TTC549 (cell line): Measurements from ENCODE around the gene IRF9.

Experiments
- FAIRE-seq: peaks from 2 replicates; lab custom pipeline; 2012; peaks lifted over from hg19 to GRCh38; lab: Jason Lieb, UNC

IRF9 gene

DNA sequence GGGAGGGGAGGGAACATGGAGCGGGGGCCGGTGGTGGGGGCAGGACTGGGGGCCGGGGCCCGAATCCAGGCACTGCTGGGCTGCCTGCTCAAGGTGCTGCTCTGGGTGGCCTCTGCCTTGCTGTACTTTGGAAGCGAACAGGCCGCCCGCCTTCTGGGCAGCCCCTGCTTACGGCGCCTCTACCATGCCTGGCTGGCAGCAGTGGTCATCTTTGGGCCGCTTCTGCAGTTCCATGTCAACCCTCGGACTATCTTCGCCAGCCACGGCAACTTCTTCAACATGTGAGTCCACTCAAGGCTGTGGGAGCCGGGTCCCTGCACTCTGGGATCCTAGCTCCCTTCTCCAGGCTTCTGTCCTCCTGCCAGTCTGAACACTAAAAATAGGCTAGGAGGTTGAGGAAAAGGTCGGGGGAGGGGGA is 29.5 kb upstream of the IRF9 start:
- FAIRE-seq = no peak

- no peak for FAIRE-seq
Measured at GRCh38 chr14:24132061-24132685, 28.9 kb upstream of the IRF9 start.

- FAIRE-seq = no peak
Measured at GRCh38 chr14:24132976-24133375, 28.1 kb upstream of the IRF9 start.

DNA sequence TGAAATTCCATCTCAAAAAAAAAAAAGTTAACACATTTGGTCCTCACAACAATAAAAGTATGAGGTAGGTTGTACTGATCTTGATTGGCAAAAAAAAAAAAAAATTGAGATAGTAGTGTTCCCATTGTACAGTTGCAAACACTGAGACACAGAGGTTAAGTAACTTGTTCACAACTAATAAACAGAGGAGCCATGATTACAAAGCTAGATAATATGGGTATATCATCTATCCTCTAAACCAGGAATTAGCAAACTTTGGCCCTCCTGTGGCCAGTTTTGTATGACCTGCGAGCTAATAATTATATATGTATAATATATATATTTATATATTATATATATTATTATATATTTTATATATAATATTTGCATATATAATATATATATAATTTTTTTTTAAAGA is 27.3 kb upstream of the IRF9 start:
- FAIRE-seq = no peak

DNA sequence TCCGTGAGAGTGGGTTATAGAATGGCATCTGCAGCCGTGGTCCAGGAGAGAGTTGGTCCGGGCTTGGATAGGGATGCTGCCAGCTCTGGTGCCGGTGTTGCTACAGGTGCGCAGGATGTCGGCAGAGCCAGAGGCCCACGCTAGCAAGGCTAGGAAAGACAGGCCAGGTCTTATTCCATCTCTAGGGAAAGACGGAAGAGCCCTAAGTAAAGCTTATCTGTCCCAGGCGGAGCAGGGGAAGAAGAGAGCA is 25.6 kb upstream of the IRF9 start:
- no peak for FAIRE-seq

DNA sequence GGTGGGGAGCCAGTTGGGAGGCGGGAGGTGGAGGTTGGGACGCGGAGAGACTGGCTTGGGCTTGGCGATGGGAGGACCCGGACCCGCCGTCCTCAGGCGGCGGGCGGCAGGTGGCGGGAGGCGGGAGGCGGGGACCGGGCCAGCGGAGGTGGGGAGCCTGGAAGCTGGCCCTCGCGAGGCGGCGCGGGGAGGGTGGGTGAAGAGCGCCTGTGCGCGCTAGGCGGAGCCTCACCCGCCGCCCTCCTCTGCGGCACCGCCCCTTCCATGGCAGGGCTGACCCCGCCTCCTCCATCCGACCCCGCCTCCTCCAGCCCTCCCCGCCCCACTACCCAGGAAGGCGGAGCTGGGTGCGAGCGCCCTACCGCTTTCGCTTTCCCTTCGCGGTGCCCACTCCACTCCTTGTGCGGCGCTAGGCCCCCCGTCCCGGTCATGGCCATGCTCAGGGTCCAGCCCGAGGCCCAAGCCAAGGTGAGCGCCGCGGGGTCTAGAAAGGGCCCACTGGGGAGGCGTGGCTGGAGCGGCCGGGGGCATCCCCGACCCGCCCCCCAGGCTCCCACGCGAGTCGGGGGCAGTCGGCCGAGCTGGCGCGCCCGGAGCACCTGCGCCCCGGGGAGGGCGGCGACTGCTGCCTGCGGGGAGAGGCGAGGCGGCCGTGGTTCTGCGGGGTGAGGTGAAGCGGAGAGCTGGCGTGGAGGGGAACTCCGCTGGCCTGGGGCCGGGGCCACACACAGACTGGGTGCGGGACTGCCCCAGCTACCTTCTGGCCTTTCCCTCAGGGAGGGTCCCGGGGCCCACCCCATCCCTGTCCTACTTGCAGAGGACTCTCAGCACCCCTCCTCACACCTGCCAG is 25.0 kb upstream of the IRF9 start, which contains the start of gene PSME1:
PSME1 (plus strand) TSS at position 361 of the 850 bp plus-strand sequence; CDS start at position 430, 69 bp downstream.
- no peak for FAIRE-seq

DNA sequence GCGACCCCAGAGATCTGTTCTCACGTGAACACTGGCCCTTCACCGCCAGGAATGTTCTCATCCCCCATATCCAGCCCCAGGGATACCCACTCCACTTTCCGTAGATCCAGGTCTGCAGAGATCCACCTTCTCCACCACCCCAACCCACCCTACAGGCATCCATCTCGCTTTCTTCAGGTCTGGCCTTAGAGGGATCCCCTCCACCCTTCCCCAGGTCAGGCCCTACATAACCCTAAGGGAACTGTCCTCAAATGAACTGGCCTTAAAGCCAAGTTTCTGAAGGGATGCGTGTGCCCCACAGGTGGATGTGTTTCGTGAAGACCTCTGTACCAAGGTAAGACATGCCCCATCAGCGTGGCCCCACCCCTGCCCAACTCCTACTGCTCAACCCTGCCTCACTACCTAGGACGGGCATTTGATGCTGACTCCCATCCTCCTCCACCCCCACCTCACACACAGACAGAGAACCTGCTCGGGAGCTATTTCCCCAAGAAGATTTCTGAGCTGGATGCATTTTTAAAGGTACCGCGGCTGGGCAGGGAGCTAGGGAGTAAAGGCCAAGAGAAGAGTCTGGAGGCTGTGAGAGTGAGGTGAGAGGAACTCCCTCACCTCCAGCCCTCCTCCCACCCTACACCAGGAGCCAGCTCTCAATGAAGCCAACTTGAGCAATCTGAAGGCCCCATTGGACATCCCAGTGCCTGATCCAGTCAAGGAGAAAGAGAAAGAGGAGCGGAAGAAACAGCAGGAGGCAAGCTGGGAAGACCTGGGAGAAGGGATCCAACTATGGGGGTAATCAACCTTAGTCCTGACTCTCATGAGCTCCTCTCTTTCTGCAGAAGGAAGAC is 24.2 kb upstream of the IRF9 start:
- no peak for FAIRE-seq

DNA sequence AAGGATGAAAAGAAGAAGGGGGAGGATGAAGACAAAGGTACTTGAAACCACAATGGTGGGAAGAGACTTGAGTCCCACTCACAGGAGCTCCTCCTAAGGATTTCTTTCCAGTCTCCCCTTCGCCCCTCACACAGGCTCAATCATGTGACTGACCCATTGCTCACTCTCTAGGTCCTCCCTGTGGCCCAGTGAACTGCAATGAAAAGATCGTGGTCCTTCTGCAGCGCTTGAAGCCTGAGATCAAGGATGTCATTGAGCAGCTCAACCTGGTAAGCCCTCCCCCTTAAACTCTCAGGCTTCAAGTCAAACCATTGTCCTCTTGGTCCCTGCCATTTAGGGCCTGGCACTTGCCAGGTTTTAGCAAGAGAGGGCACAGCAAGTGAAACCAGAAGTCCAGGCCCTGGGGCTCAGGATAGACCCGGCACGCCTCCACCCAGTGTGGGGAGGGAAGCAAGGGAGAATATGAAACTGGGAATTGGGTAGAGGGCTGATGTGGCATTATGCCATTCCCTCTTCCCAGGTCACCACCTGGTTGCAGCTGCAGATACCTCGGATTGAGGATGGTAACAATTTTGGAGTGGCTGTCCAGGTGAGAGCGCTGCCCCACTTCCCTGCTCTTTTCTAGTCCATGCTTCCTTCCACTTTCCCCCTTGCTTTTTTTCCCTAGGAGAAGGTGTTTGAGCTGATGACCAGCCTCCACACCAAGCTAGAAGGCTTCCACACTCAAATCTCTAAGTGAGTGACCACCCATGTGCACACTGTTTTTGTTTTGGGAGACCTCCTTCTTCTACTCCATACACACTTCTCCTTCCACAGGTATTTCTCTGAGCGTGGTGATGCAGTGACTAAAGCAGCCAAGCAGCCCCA is 23.3 kb upstream of the IRF9 start:
- FAIRE-seq = no peak

DNA sequence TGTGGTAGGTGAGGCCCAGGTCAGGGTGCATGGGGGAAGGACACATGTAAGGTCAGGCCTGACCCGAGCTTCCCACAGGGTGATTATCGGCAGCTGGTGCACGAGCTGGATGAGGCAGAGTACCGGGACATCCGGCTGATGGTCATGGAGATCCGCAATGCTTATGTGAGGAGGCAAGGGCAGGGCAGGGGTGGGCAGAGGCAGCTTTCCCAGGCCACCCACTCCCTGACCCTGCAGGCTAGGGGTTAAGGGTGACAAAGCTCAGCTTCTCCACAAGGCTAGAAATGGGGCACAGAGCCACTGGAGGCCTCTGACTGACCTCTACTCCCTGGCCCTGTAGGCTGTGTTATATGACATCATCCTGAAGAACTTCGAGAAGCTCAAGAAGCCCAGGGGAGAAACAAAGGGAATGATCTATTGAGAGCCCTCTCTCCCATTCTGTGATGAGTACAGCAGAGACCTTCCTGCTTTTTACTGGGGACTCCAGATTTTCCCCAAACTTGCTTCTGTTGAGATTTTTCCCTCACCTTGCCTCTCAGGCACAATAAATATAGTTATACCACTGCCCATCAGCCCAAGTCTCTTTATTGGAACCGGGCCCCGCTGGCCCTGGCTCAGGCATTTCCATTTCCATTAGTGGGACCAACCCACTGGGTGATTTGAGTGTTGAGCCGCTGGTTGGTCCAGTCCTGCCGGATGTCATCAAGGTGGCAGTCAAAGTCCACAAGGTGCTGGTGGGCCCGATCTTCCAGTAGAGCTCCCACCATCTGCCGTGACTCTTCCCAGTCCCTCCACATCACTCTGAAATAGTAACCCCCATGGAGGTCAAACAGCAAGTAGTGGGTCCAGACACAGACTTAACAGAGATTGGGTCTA is 22.4 kb upstream of the IRF9 start:
- FAIRE-seq = no peak

DNA sequence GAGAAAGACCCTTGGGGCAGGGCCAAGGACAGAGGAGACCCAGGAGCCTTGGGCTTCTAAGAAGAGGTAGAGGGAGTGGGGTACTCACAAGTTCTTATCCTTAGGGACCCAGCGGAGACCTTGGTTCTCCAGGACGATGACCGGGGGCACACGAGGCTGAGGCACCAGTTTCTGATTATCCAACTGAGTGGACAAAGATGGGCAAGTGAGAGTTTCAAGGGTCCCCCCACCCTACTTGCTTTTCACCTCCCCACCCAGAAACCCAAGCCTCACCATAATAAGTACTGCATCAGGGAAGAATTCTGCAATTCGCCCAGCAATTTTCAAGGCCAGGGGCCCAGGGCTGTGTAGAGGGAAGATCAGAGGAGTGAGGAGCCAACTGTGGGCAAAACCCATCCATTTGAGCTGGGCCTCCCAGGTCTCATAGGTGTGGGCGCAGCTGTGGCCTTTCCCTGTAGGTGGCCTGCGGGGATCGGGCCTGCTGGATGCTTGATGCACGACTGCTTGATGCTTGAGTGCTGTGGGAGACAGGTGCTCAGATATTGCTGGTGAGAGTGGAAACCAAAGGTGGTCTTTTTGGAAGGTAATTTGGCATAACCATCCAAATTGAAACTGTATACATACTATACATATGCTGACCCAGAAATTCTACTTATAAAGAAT is 21.7 kb upstream of the IRF9 start:
- no peak for FAIRE-seq

- FAIRE-seq = peak; percentile 70
Measured at GRCh38 chr14:24141097-24141880, 19.8 kb upstream of the IRF9 start, which contains the start of gene EMC9. Gene EMC9 (minus strand): TSS chr14:24141591. CDS start chr14:24141304, 287 bp downstream.

DNA sequence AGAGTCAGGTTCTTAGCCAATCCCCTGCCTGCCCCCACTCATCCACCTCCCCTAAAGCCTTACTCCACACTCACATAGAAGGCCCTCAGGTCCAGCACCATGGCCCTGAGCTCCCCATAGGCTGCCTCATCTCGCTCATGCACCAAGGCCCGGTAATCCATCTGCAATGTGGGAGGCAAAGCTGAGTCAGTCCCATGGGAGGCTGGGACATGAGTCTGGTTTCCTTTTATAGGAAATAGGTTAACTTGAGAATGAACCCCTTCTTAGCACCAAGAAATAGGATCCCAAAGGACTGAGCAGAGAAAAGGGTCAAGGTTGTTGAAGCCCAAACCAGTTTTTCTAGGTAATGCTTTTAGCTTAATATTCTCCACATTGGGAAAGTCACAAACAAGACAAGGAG is 17.6 kb upstream of the IRF9 start:
- no peak for FAIRE-seq

DNA sequence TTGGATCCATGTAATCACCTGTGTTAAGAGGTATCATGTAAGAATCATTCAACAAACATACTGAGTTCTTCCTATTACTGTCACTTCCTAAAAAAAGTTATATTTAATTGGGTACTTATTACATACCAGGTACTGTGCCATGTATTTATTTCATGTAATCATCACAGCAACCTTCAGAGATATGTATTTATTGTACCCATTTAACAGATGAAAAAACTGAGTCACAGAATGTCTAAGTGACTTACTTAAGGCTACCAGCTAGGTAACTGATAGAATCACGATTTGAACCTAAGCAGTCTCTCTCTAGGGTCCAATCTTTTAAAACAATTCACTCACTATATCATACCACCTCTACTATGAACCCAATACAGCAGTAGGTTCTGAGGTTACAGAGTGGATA is 16.6 kb upstream of the IRF9 start:
- no peak for FAIRE-seq

GRCh38 chr14:24145219-24145618 is 15.8 kb upstream of the IRF9 start:
- no peak for FAIRE-seq

- no peak for FAIRE-seq
Measured at GRCh38 chr14:24145690-24146452, 15.2 kb upstream of the IRF9 start.

DNA sequence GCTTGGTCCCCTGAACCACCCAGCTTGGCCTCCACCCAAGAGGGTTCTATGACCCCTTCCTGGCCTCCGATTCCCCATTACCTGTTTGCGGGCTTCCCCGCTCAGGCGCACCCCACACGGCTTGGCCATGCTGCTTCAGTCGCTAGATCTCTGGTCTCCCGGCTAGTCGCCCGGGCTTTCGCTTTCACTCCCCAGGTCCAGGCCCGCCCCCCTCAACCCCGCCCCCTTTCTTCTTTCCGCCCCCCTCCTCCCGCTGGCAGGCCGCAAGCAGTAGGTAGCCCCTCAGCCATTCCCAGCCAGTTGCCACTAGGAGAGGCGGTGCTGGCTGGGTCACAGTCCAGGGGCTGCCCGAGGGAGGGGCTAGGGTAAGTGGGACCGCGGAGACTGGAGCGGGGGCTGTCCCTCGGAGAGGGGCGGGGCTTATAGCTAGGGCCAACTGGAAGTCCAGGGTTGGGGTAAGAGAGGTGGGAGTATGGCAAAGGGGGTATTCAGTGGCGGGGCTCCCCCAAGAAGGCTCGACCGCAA is 14.6 kb upstream of the IRF9 start, which contains the start of gene PSME2:
PSME2 (minus strand) TSS at position 158 of the 525 bp plus-strand sequence; CDS start at position 129, 29 bp downstream.
- FAIRE-seq = no peak

- peak; percentile 94 for FAIRE-seq
Measured at GRCh38 chr14:24146978-24147760, 13.9 kb upstream of the IRF9 start, which contains the start of gene RNF31. Gene RNF31 (plus strand): TSS chr14:24147498. CDS start chr14:24147699, 201 bp downstream.
